ENCODE measurements around the gene PRPF39. TPM values are rescaled to one million over a fixed set of nuclear protein-coding genes. Genes with fewer than 3 reads are reported as not detected.

Gene PRPF39
- total RNA-seq, 1 donor from 2014 or later, result 42.6 TPM

GRCh38 chr14:45089813-45090212 lies 5.9 kb downstream of the PRPF39 start:
- TF ChIP-seq, protein P1, sequence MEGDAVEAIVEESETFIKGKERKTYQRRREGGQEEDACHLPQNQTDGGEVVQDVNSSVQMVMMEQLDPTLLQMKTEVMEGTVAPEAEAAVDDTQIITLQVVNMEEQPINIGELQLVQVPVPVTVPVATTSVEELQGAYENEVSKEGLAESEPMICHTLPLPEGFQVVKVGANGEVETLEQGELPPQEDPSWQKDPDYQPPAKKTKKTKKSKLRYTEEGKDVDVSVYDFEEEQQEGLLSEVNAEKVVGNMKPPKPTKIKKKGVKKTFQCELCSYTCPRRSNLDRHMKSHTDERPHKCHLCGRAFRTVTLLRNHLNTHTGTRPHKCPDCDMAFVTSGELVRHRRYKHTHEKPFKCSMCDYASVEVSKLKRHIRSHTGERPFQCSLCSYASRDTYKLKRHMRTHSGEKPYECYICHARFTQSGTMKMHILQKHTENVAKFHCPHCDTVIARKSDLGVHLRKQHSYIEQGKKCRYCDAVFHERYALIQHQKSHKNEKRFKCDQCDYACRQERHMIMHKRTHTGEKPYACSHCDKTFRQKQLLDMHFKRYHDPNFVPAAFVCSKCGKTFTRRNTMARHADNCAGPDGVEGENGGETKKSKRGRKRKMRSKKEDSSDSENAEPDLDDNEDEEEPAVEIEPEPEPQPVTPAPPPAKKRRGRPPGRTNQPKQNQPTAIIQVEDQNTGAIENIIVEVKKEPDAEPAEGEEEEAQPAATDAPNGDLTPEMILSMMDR (IDR thresholded peaks at IDR 0.05; ENCODE audit: insufficient read depth, low read depth, low read length), result no peak
- no peak for TF ChIP-seq EZH2 (IDR thresholded peaks at IDR 0.05; ENCODE audit: insufficient read depth, low read length)
- no peak overlapping the region for H2AFZ ChIP-seq (ENCODE audit: low read depth, low read length)
- H3K79me2 ChIP-seq (ENCODE audit: insufficient read depth, low read length), result peaks cover 100% of the 10 kb centered on the region
- H4K20me1 ChIP-seq (ENCODE audit: insufficient read depth, low read length), result peaks cover 75% of the 10 kb centered on the region
- H3K4me3 Mint-ChIP-seq (ENCODE audit: unreplicated experiment), result no peak overlapping the region
- H3K36me3 ChIP-seq (ENCODE audit: insufficient read depth, low read length), result no peaks in the 10 kb centered on the region
- no peaks in the 10 kb centered on the region for H3K36me3 Mint-ChIP-seq (ENCODE audit: low read depth, unreplicated experiment)
- H3K4me1 ChIP-seq (ENCODE audit: insufficient read depth, low read length), result peaks cover 15% of the 10 kb centered on the region
- H3K27me3 ChIP-seq (ENCODE audit: insufficient read depth, low read length), result no peaks in the 10 kb centered on the region
- no peak for FAIRE-seq
- no peak overlapping the region for H3K27ac Mint-ChIP-seq (ENCODE audit: unreplicated experiment)
- no peaks in the 10 kb centered on the region for H3K9me3 ChIP-seq (ENCODE audit: insufficient read depth, low read depth, low read length)
- H3K4me1 Mint-ChIP-seq (ENCODE audit: low read depth, unreplicated experiment), result peaks cover 46% of the 10 kb centered on the region
- peak overlapping the region; percentile 3 for H3K27ac ChIP-seq (ENCODE audit: low read depth, low read length)
- peak; percentile 70 for DNase-seq (ENCODE audit: low read depth)
- H3K4me2 ChIP-seq (ENCODE audit: low read length), result peak overlapping the region; percentile 44
- no peaks in the 10 kb centered on the region for H3K27me3 Mint-ChIP-seq (ENCODE audit: low read depth, unreplicated experiment)
- no peaks in the 10 kb centered on the region for H3K9me3 Mint-ChIP-seq (ENCODE audit: unreplicated experiment)
- no peak overlapping the region for H3K4me3 ChIP-seq (ENCODE audit: insufficient read depth, low read depth, low read length)
- H3K9ac ChIP-seq (ENCODE audit: low read length), result no peak overlapping the region

GRCh38 chr14:45091710-45092109 lies 7.8 kb downstream of the PRPF39 start:
- Histone ChIP-seq H3K27ac (ENCODE audit: low read depth, low read length) (no peak overlapping the region), H3K4me2 (ENCODE audit: low read length) (no peak overlapping the region), H2AFZ (ENCODE audit: low read depth, low read length) (no peak overlapping the region), H3K9me3 (ENCODE audit: insufficient read depth, low read depth, low read length) (no peaks in the 10 kb centered on the region), H3K9ac (ENCODE audit: low read length) (no peak overlapping the region), H3K79me2 (ENCODE audit: insufficient read depth, low read length) (peaks cover 99% of the 10 kb centered on the region), H3K4me3 (ENCODE audit: insufficient read depth, low read depth, low read length) (no peak overlapping the region), H3K36me3 (ENCODE audit: insufficient read depth, low read length) (peaks cover 11% of the 10 kb centered on the region), H3K4me1 (ENCODE audit: insufficient read depth, low read length) (peaks cover 9% of the 10 kb centered on the region), H3K27me3 (ENCODE audit: insufficient read depth, low read length) (no peaks in the 10 kb centered on the region), H4K20me1 (ENCODE audit: insufficient read depth, low read length) (peaks cover 68% of the 10 kb centered on the region)
- H3K27ac Mint-ChIP-seq (ENCODE audit: unreplicated experiment), result peak overlapping the region; percentile 27
- H3K27me3 Mint-ChIP-seq (ENCODE audit: low read depth, unreplicated experiment), result no peaks in the 10 kb centered on the region
- DNase-seq (ENCODE audit: low read depth) (peak; percentile 45), FAIRE-seq (no peak)
- H3K4me3 Mint-ChIP-seq (ENCODE audit: unreplicated experiment), result no peak overlapping the region
- no peaks in the 10 kb centered on the region for H3K9me3 Mint-ChIP-seq (ENCODE audit: unreplicated experiment)
- H3K4me1 Mint-ChIP-seq (ENCODE audit: low read depth, unreplicated experiment), result peaks cover 41% of the 10 kb centered on the region
- no peak for TF ChIP-seq EZH2 (IDR thresholded peaks at IDR 0.05; ENCODE audit: insufficient read depth, low read length)
- TF ChIP-seq, protein P1 (IDR thresholded peaks at IDR 0.05; ENCODE audit: insufficient read depth, low read depth, low read length), result no peak
- peaks cover 2% of the 10 kb centered on the region for H3K36me3 Mint-ChIP-seq (ENCODE audit: low read depth, unreplicated experiment)

GRCh38 chr14:45094275-45094674 lies 10.4 kb downstream of the PRPF39 start:
- Mint-ChIP-seq H3K4me1 (ENCODE audit: low read depth, unreplicated experiment) (peaks cover 22% of the 10 kb centered on the region), H3K9me3 (ENCODE audit: unreplicated experiment) (no peaks in the 10 kb centered on the region), H3K36me3 (ENCODE audit: low read depth, unreplicated experiment) (peaks cover 4% of the 10 kb centered on the region), H3K27me3 (ENCODE audit: low read depth, unreplicated experiment) (no peaks in the 10 kb centered on the region), H3K27ac (ENCODE audit: unreplicated experiment) (no peak overlapping the region), H3K4me3 (ENCODE audit: unreplicated experiment) (no peak overlapping the region)
- Histone ChIP-seq H3K27me3 (ENCODE audit: insufficient read depth, low read length) (no peaks in the 10 kb centered on the region), H2AFZ (ENCODE audit: low read depth, low read length) (no peak overlapping the region), H3K9me3 (ENCODE audit: insufficient read depth, low read depth, low read length) (no peaks in the 10 kb centered on the region), H3K9ac (ENCODE audit: low read length) (no peak overlapping the region), H3K4me1 (ENCODE audit: insufficient read depth, low read length) (peaks cover 9% of the 10 kb centered on the region), H3K79me2 (ENCODE audit: insufficient read depth, low read length) (peaks cover 88% of the 10 kb centered on the region), H3K36me3 (ENCODE audit: insufficient read depth, low read length) (peaks cover 19% of the 10 kb centered on the region), H3K4me3 (ENCODE audit: insufficient read depth, low read depth, low read length) (no peak overlapping the region), H4K20me1 (ENCODE audit: insufficient read depth, low read length) (peaks cover 45% of the 10 kb centered on the region), H3K4me2 (ENCODE audit: low read length) (no peak overlapping the region), H3K27ac (ENCODE audit: low read depth, low read length) (no peak overlapping the region)
- no peak for DNase-seq (ENCODE audit: low read depth)
- no peak for TF ChIP-seq EZH2 (IDR thresholded peaks at IDR 0.05; ENCODE audit: insufficient read depth, low read length)
- TF ChIP-seq, protein P1 (IDR thresholded peaks at IDR 0.05; ENCODE audit: insufficient read depth, low read depth, low read length), result no peak
- FAIRE-seq, result no peak
